Vagina (tissue), 2 donors: ENCODE data around the gene SLC15A1.

ENCODE experiments used
- POLR2A ChIP-seq, 2 donors: fragments of 450-650 bp; IDR thresholded peaks; one replicate each; pipeline ENCODE4 v1.6.1; 2017; ENCODE audit warnings: antibody characterized with exemption in 2 of 2, mild to moderate bottlenecking in 2 of 2, moderate library complexity in 2 of 2
- POLR2AphosphoS5 ChIP-seq, 2 donors: sonication (generic); formaldehyde crosslinking; IDR thresholded peaks; one replicate each; pipeline ENCODE4 v1.9.0; 2017; ENCODE audit warnings: antibody characterized with exemption in 2 of 2, mild to moderate bottlenecking in 2 of 2, low read depth in 1 of 2; ENCODE audit not compliant: insufficient read depth in 1 of 2
- TF ChIP-seq, protein P1 (sequence below), 3 experiments: fragments of 450-650 bp in 2 of 3; fragments of 200-600 bp in 1 of 3; sonication (generic) in 1 of 3; IDR thresholded peaks; one replicate each; pipeline ENCODE4 v1.5.1; 2017 to 2019; ENCODE audit warnings: antibody characterized with exemption in 3 of 3, mild to moderate bottlenecking in 2 of 3, moderate library complexity in 2 of 3

DNA sequence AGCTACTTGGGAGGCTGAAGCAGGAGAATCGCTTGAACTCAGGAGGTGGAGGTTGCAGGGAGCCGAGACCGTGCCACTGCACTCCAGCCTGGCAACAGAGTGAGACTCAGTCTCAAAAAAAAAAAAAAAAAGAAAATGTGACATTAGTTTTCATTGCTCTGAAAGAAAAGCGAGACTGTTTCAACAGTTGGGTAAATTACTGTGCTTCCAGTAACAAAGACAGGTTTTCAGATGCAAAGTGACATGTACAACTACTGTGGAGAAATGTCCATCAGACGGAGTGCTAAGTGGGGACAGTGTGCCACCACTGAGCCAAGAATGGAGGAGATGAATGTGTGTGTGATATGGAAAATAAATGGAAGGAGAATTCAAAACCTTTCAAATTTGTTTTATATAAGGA is 24.2 kb upstream of the SLC15A1 start:
- TF ChIP-seq, protein P1, sequence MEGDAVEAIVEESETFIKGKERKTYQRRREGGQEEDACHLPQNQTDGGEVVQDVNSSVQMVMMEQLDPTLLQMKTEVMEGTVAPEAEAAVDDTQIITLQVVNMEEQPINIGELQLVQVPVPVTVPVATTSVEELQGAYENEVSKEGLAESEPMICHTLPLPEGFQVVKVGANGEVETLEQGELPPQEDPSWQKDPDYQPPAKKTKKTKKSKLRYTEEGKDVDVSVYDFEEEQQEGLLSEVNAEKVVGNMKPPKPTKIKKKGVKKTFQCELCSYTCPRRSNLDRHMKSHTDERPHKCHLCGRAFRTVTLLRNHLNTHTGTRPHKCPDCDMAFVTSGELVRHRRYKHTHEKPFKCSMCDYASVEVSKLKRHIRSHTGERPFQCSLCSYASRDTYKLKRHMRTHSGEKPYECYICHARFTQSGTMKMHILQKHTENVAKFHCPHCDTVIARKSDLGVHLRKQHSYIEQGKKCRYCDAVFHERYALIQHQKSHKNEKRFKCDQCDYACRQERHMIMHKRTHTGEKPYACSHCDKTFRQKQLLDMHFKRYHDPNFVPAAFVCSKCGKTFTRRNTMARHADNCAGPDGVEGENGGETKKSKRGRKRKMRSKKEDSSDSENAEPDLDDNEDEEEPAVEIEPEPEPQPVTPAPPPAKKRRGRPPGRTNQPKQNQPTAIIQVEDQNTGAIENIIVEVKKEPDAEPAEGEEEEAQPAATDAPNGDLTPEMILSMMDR (IDR thresholded peaks at IDR 0.05) = no peak
- TF ChIP-seq POLR2A (IDR thresholded peaks at IDR 0.05) (no peak), POLR2AphosphoS5 (IDR thresholded peaks at IDR 0.05; ENCODE audit: insufficient read depth in 1 of 2, low read depth in 1 of 2) (no peak)
